Astrocyte (in vitro differentiated cells and primary cell): ENCODE measurements around the gene USP32. TPM values are rescaled to one million over a fixed set of nuclear protein-coding genes. Genes with fewer than 3 reads are reported as not detected.

ENCODE experiments used
- DNase-seq: peaks from one replicate; pipeline ENCODE4 v3.0.0-alpha.2; 2010; ENCODE audit warnings: low read depth
- FAIRE-seq: peaks from 2 replicates; lab custom pipeline; 2011; peaks lifted over from hg19 to GRCh38; lab: Jason Lieb, UNC
- H2AFZ ChIP-seq: 2 replicates; pipeline ENCODE4 v1.6.0; 2012; ENCODE audit warnings: low read depth, low read length, inconsistent platforms
- H3K27ac ChIP-seq: 2 replicates; pipeline ENCODE4 v1.5.1; 2011; ENCODE audit warnings: low read depth, low read length, inconsistent platforms
- H3K27me3 ChIP-seq: 2 replicates; pipeline ENCODE4 v1.6.0; 2011; ENCODE audit warnings: low read length, inconsistent platforms; ENCODE audit not compliant: insufficient read depth
- H3K36me3 ChIP-seq: 2 replicates; pipeline ENCODE4 v1.5.1; 2011; ENCODE audit warnings: low read length, inconsistent platforms; ENCODE audit not compliant: insufficient read depth
- H3K4me1 ChIP-seq: 2 replicates; pipeline ENCODE4 v1.5.1; 2011; ENCODE audit warnings: low read length, inconsistent platforms; ENCODE audit not compliant: insufficient read depth
- H3K4me2 ChIP-seq: 2 replicates; pipeline ENCODE4 v1.6.0; 2012; ENCODE audit warnings: low read length, inconsistent platforms
- H3K4me3 ChIP-seq: 2 replicates; pipeline ENCODE4 v1.5.1; 2011; ENCODE audit warnings: low read depth, mild to moderate bottlenecking, low read length, inconsistent platforms; ENCODE audit not compliant: insufficient read depth
- H3K79me2 ChIP-seq: 2 replicates; pipeline ENCODE4 v1.6.0; 2012; ENCODE audit warnings: mild to moderate bottlenecking, low read length, inconsistent platforms; ENCODE audit not compliant: insufficient read depth
- H3K9ac ChIP-seq: 2 replicates; pipeline ENCODE4 v1.6.0; 2012; ENCODE audit warnings: mild to moderate bottlenecking, low read length, inconsistent platforms
- H3K9me3 ChIP-seq: 2 replicates; pipeline ENCODE4 v1.5.1; 2012; ENCODE audit warnings: low read depth, mild to moderate bottlenecking, low read length, inconsistent platforms; ENCODE audit not compliant: insufficient read depth
- H4K20me1 ChIP-seq: 2 replicates; pipeline ENCODE4 v1.6.0; 2012; ENCODE audit warnings: low read length, inconsistent platforms; ENCODE audit not compliant: insufficient read depth
- H3K27ac Mint-ChIP-seq: one replicate; pipeline ENCODE4 v1.8.0; 2021; ENCODE audit warnings: mild to moderate bottlenecking, mixed read lengths; ENCODE audit not compliant: unreplicated experiment
- H3K27me3 Mint-ChIP-seq: one replicate; pipeline ENCODE4 v1.8.0; 2021; ENCODE audit warnings: low read depth, mixed read lengths; ENCODE audit not compliant: unreplicated experiment
- H3K36me3 Mint-ChIP-seq: one replicate; pipeline ENCODE4 v1.8.0; 2021; ENCODE audit warnings: low read depth, mixed read lengths; ENCODE audit not compliant: unreplicated experiment
- H3K4me1 Mint-ChIP-seq: one replicate; pipeline ENCODE4 v1.8.0; 2021; ENCODE audit warnings: low read depth, mixed read lengths; ENCODE audit not compliant: unreplicated experiment
- H3K4me3 Mint-ChIP-seq: one replicate; pipeline ENCODE4 v1.8.0; 2021; ENCODE audit warnings: mild to moderate bottlenecking, moderate library complexity, mixed read lengths; ENCODE audit not compliant: unreplicated experiment
- H3K9me3 Mint-ChIP-seq: one replicate; pipeline ENCODE4 v1.8.0; 2021; ENCODE audit warnings: mild to moderate bottlenecking, mixed read lengths; ENCODE audit not compliant: unreplicated experiment
- CTCF ChIP-seq: IDR thresholded peaks from 2 replicates; pipeline ENCODE4 v1.5.1; 2011; ENCODE audit warnings: low read depth, mild to moderate bottlenecking, inconsistent platforms, low read length, moderate library complexity; ENCODE audit not compliant: insufficient read depth
- EZH2 ChIP-seq: IDR thresholded peaks from 2 replicates; pipeline ENCODE4 v1.6.1; 2012; ENCODE audit warnings: mild to moderate bottlenecking, low read length, inconsistent platforms; ENCODE audit not compliant: insufficient read depth
- total RNA-seq: library from RNA; stranded (reverse); gene quantifications from 2 replicates; pipeline ENCODE4 v1.2.1, GENCODE V29; 2021

The USP32 gene
- total RNA-seq, 1 donor from 2014 or later, result 40.2 TPM

- TF ChIP-seq EZH2, result no peak
- no peak for TF ChIP-seq CTCF
- peaks cover 26% of the 10 kb centered on the region for H3K4me1 Mint-ChIP-seq
- H3K36me3 Mint-ChIP-seq, result no peaks in the 10 kb centered on the region
- H4K20me1 ChIP-seq, result peaks cover 39% of the 10 kb centered on the region
- H3K9me3 Mint-ChIP-seq, result no peaks in the 10 kb centered on the region
- no peak for DNase-seq
- H3K9ac ChIP-seq, result peak overlapping the region; percentile 89
- peak overlapping the region; percentile 95 for H3K27ac Mint-ChIP-seq
- no peaks in the 10 kb centered on the region for H3K27me3 Mint-ChIP-seq
- H3K79me2 ChIP-seq, result peaks cover 50% of the 10 kb centered on the region
- no peaks in the 10 kb centered on the region for H3K9me3 ChIP-seq
- no peaks in the 10 kb centered on the region for H3K27me3 ChIP-seq
- no peak for FAIRE-seq
- H3K36me3 ChIP-seq, result no peaks in the 10 kb centered on the region
- peak overlapping the region; percentile 72 for H2AFZ ChIP-seq
- H3K4me3 Mint-ChIP-seq, result peak overlapping the region; percentile 96
- peak overlapping the region; percentile 99 for H3K4me2 ChIP-seq
- H3K4me1 ChIP-seq, result peaks cover 17% of the 10 kb centered on the region
- peak overlapping the region; percentile 89 for H3K27ac ChIP-seq
- peak overlapping the region; percentile 80 for H3K4me3 ChIP-seq
Measured at GRCh38 chr17:60391471-60392041, 377 bp downstream of the USP32 start.

- peaks cover 17% of the 10 kb centered on the region for H3K4me1 ChIP-seq
- H3K27me3 ChIP-seq, result no peaks in the 10 kb centered on the region
- Mint-ChIP-seq H3K36me3 (no peaks in the 10 kb centered on the region), H3K4me1 (peaks cover 31% of the 10 kb centered on the region), H3K27me3 (no peaks in the 10 kb centered on the region), H3K4me3 (peak overlapping the region; percentile 96), H3K9me3 (no peaks in the 10 kb centered on the region), H3K27ac (peak overlapping the region; percentile 95)
- peak overlapping the region; percentile 89 for H3K9ac ChIP-seq
- FAIRE-seq (no peak), DNase-seq (peak; percentile 47)
- H3K4me3 ChIP-seq, result peak overlapping the region; percentile 80
- no peaks in the 10 kb centered on the region for H3K9me3 ChIP-seq
- peaks cover 45% of the 10 kb centered on the region for H4K20me1 ChIP-seq
- peaks cover 55% of the 10 kb centered on the region for H3K79me2 ChIP-seq
- no peak for TF ChIP-seq CTCF
- TF ChIP-seq EZH2, result no peak
- peak overlapping the region; percentile 99 for H3K4me2 ChIP-seq
- peak overlapping the region; percentile 72 for H2AFZ ChIP-seq
- H3K27ac ChIP-seq, result peak overlapping the region; percentile 89
- H3K36me3 ChIP-seq, result no peaks in the 10 kb centered on the region
Measured at GRCh38 chr17:60390925-60391470, 935 bp downstream of the USP32 start.

GRCh38 chr17:60390186-60390585, 1.7 kb downstream of the USP32 start:
- Histone ChIP-seq H3K79me2 (peaks cover 63% of the 10 kb centered on the region), H3K9ac (peak overlapping the region; percentile 89), H4K20me1 (peaks cover 52% of the 10 kb centered on the region), H3K4me2 (peak overlapping the region; percentile 99), H3K36me3 (no peaks in the 10 kb centered on the region), H3K27ac (no peak overlapping the region), H3K4me3 (peak overlapping the region; percentile 80), H3K4me1 (peaks cover 17% of the 10 kb centered on the region), H2AFZ (no peak overlapping the region), H3K9me3 (no peaks in the 10 kb centered on the region), H3K27me3 (no peaks in the 10 kb centered on the region)
- peak; percentile 69 for DNase-seq
- H3K4me3 Mint-ChIP-seq, result peak overlapping the region; percentile 96
- H3K4me1 Mint-ChIP-seq, result peaks cover 35% of the 10 kb centered on the region
- TF ChIP-seq CTCF (no peak), EZH2 (no peak)
- no peak overlapping the region for H3K27ac Mint-ChIP-seq
- H3K9me3 Mint-ChIP-seq, result no peaks in the 10 kb centered on the region
- no peaks in the 10 kb centered on the region for H3K36me3 Mint-ChIP-seq
- no peaks in the 10 kb centered on the region for H3K27me3 Mint-ChIP-seq
- no peak for FAIRE-seq
